Measurements from ENCODE around the gene PAXX.

PAXX gene

DNA sequence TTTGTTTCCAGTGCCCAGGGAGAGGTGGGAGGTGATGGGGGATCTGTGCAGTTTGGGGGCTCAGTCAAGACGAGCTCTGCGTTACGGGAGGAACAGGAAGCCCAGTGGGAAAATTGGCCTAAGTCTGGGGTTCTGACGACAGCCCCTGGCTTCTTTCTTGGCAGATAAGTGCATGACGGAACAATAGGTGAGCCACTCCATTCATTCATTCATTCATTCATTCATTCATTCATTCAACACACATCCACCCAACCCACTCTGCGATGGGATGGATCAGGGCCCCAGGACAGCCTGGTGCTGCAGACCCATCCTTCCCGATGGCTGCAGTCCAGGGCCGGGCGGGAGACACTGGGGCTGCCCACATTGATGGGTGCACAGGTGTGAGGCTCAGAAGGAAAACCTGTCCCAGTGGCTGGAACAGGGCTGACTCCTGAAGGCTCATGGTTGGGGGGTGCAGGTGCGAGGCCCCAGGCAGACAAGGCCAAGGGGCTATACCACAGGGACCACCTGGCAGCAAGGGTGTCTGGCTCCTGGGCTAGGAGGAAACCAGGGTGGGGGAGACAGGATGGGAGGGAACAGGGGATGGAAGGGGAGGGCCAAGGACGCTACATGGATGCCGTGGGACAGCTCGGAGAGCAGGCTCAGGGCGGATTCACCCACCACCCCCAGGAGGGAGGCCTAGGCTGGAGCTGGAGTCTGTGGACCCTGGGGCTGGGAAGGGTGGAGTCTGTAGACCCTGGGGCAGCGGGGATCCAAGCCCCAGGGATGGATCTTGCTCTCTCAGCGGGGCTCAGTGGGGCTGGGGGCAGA, 11.3 kb upstream of the PAXX start:
- no peak for DNase-seq (ENCODE audit: extremely low read depth in 1 of 2, low read depth in 1 of 2)

DNA sequence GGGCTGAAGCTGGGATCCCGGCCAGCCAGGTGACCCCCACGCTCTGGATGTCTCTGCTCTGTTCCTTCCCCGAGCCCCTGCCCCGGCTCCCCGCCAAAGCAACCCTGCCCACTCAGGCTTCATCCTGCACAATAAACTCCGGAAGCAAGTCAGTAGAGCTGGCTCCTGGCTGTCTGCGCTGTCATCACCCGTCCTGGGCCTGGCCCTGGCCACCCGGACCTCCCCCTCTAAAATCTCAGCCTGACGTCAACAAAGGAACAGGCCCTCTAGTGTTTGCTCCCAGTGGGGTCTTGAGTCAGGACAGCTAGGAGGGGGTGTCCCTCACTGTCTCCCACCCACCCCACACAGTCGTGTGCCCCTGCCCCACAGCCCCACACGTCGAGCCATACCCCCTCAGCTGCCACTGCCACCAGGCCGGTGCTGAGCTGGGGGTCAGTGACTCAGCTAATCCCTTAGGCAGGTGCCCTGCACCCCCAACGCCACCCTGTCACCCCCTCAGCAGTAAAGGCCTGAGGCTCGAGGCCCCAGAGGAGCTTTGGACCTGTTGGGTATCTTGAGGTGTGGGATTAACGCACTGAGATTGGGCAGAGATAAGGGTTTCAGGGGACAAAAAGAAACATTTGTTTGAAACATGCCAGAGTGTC, 10.5 kb upstream of the PAXX start:
- no peak for DNase-seq (ENCODE audit: extremely low read depth in 1 of 2, low read depth in 1 of 2)

DNA sequence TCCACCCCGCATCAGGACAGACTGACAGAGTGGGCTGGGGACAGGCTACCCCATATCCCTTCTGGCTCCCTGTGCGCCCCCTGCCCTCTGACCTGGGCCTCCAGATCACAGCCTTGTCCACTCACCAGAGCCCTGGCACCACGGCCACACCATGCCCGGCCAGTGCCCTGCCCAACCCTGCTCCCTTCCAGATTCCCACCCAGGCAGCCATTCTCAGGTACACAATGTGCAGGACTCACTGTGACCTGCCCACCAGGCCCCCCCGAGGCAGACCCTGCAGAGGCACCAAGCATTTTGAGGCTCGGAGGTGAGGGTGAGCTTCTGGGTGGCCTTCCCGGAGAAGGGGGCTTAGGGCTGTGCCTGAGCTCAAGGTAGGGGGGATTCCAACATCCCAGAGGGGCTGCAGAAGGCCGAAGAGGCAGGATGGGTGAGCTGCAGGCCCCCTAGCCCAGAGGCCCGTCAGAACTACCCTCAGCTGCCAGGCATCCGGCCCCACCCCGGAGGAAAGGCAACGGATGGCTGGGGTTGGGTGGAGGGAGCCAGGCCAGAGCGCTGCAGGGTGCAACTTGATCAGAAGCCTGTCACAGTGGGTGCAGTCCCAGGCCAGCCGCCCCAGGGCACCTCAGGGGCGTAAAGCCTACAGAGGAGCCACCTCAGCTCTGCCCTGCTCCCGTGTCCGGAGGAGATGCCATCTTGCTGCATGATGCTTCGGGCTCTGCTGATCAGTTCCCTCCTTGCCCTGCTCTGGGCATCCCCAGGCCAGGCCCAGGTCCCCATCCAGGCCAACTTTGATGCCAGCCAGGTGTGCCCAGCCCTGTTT, 9.8 kb upstream of the PAXX start, which contains the start of gene LCNL1:
Gene LCNL1 (plus strand): TSS at position 762 of the 820 bp plus-strand sequence. CDS start 594 bp downstream, outside the sequence.
- no peak for DNase-seq (ENCODE audit: extremely low read depth in 1 of 2, low read depth in 1 of 2)

DNA sequence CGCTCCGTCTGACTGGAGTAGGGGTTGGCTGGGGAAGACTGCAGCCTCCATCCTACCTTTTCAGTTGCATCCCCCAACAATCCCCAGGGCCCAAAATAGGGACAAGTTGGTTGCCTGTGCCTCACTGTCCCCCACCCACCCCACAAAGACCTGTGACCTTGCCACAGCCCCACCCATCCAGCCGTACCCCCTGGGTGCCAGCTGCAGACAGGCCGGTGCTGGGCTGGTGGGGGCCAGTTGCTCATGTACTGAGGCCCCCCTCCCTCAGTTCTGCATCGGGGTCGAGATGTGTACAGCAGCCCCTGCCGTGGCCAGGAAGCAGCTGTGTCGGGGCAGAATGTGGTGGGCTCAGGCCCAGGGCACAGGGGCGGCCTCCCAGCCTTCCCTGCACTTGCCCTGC, 9.1 kb upstream of the PAXX start:
- no peak for DNase-seq (ENCODE audit: extremely low read depth in 1 of 2, low read depth in 1 of 2)

DNA sequence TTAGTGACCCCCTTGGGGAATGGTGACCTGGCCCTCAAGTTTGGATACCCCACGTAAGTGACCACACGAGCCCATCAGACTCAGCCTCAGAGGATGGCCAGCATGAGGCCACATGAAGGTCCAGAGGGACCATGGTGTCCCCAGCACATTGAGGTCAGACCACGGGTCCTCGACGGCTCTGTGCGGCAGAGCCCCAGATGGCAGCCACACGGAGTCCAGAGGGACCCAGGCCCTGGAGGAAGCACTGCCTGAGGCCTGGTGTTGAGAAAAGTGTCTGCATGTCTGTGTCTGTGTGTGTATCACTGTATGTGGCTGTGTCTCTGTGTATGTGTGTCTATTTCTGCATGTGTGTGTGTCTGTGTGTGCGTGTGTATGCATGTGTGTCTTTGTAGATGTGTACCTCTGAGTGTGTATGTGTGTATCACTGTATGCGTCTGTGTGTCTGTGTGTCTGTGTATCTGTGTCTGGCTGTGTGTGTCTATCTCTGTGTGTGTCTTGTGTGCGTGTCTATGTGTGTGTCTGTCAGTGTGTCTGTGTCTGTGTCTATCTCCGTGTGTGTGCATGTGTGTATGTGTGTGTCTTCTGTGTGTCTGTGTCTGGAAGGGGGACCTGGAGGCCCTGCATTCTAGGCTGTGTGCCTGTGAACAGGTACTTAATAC, 8.4 kb upstream of the PAXX start:
- DNase-seq (ENCODE audit: extremely low read depth in 1 of 2, low read depth in 1 of 2): no peak

DNA sequence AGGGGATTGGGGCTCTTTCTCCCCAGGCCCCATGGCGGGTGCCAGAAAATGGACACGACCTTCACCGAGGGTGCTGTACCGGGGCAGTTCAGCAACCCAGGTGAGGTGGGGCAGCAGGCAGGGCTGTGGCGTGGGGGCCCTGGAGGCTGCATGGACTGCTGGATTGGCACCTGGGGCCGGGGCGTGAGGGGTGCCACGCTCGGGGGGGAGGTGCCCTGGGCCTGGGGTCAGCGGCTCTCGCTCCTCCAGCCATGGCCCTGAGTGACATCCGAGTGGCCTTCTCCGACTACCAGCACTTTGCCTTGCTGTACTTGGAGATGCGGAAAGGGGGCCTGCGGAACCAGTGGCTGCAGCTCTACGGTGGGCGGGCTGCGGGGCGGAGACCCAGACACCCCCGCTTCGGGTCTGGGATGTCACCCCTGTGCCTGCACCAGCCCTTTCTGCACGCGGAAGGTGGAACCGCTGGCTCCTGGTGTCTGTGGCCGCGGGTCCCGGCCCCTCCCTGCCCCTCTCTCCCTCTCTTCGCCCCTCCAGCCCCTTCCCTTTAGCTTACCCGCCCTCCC, 7.7 kb upstream of the PAXX start:
- DNase-seq (ENCODE audit: extremely low read depth in 1 of 2, low read depth in 1 of 2): no peak

DNA sequence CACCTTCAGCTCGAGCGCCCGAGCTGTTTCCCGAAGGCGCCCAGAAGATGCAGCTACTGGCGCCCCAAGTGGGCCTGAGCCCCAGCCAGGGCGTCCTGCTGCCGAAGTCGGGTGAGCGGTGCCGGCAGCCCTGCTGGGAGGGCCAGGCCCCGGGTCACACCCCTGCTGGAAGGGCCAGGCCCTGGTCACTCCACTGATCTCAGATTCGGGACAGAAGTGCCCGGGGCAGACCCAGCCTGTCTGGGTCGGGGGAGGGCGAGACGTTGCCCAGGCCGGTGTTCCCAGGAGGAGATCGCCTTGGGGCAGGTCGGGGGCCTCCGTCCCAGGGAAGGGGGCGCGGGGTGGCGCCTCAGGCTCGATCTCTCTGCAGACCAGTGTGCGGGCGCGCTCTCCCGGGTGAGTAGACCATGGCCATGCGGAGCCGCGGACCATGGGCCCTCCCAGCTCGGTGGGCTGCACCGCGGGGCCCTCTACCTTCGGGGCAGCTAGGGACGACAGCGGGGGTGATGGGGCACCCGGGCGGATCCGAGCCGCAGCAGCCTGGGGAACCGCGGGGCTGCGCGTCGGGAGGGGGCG, 7.1 kb upstream of the PAXX start:
- no peak for DNase-seq (ENCODE audit: extremely low read depth in 1 of 2, low read depth in 1 of 2)

DNA sequence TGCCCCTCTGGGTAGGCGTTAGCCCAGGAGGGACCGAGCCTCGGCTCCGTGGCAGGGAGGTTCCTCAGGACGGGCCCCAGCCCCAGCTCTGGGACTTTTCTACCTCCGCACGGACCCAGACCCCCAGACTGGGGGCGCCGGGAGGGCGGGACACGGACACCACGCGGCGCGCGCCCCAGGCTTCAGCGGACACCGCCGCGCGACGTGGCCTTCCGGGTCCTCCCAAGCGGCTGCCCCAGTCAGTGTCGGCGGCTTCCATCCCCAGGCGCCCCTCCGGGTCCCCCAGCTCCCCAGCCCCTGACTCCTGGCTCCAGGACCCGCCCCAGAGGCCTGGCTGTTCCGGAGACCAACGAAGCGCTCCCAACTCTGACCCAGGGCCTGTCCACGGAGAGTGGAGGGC, 6.4 kb upstream of the PAXX start:
- no peak for DNase-seq (ENCODE audit: extremely low read depth in 1 of 2, low read depth in 1 of 2)

DNA sequence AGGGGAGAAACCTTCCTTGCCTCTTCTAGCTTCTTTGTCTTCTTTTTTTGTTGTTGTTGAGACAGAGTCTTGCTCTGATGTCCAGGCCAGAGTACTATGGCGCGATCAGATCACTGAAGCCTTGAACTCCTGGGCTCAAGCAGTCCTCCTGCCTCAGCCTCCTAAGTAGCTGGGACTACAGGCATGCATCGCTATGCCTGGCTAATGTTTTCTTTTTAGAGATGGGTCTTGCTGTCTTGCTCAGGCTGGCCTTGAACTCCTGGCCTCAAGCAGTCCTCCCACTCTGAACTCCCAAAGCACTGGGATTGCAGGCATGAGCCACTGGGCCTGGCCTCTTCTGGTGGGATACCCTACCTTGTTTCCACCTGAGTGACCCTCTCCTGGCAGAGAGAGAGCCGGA, 3.4 kb upstream of the PAXX start:
- DNase-seq (ENCODE audit: extremely low read depth in 1 of 2, low read depth in 1 of 2): no peak

DNA sequence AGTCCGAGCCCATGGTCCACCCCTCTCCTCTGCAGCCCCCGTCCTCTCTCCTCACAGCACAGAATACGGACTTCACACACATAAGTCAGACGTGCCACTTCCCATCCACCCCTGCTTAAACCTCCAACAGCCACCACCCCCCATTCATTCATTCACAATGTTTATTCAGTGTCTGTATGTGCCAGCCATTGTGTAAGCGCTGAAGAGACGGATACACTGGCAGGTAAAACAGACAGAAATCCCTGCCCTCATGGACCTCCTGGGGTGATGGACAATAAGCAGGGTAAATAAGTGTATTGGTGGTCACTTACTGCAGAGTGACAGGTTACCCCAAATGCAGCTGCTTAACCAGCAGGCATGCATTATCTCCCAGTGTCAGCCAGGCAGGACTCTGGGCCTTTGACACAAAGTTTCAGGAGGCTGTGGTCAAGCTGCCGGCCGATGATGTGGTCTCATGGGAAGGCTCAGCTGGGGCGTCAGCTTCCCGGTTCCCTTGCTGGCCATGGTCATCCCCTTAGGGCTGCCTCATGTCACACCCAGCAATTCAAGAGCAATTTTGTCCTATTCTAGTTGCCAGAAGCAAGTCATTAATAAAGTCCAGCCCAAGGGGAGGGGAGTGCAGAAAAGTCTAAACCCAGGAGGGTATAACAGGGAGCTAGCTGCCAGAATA, 1.8 kb upstream of the PAXX start:
- DNase-seq (ENCODE audit: extremely low read depth in 1 of 2, low read depth in 1 of 2): no peak

DNA sequence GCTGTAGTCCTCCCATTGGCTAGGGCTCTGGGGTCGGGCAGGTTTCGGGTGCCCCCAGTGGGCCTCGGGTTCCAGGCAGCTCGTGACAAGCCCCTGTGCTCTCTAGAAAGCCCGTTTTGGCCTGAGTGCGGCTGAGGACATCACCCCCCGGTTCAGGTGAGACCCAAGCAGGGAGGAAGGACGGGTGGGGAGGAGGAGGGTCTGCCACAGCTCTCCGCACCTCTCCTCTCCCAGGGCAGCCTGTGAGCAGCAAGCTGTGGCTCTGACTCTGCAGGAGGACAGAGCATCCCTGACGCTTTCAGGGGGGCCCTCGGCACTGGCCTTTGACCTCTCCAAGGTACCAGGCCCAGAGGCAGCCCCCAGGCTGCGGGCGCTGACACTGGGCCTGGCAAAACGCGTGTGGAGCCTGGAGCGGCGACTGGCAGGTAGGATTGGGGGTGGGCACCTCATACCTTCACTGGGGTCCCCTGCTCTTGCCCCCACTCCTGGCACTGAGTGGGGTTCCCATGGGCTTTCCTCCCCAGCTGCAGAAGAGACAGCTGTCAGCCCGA, 672 bp downstream of the PAXX start:
- DNase-seq (ENCODE audit: extremely low read depth in 1 of 2, low read depth in 1 of 2): no peak

DNA sequence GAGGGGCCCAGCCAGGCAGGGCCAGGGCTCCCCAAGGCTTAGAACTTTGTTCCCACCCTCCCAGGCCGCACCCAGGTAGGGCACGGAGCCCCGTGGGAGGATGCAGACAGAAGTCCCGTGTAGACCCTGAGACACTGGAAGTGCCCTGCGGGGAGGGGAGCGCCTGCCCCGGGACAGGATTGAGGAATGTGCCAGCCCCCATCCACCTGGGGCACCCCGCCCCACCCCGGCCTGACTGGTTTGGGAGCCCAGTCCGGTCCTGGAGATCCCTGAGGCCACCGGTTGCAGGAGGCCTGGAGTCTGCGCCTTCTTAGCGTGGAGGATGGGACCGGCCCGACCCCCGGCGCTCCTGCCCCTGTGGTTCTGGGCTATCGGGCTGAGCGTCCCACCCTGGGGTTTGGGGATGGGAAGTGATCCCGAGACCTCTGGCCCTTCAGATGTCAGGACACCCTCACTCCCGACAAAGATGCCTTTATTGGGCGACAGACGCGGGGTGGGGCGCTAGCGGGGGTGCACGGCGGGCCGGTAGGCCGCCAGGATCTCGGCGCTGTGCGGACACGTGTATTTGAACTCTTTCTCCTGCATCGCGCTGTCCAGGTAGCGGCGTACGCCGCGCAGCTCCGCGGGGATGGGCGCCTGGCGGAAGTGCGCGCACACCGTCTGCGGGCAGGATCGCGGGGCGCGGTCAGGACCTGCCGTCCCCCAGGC, 2.1 kb downstream of the PAXX start:
- DNase-seq (ENCODE audit: extremely low read depth in 1 of 2, low read depth in 1 of 2): no peak

DNA sequence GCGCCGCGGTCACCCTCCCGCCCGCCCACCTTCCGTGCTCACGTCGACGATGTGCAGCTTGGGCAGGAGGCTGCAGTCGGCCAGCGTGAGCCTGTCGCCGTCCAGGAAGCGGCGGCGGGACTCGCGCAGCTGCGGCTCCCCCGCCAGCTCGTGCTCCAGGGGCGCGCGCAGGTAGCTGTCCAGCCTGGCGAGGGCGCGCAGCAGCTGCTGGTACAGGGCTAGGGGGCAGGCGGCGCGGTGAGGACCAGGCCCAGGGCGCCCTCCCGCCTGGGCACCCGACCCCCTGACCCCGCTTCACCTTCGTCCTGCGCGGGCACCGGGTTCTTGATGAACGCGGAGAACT, 2.6 kb downstream of the PAXX start:
- DNase-seq (ENCODE audit: extremely low read depth in 1 of 2, low read depth in 1 of 2): no peak

DNA sequence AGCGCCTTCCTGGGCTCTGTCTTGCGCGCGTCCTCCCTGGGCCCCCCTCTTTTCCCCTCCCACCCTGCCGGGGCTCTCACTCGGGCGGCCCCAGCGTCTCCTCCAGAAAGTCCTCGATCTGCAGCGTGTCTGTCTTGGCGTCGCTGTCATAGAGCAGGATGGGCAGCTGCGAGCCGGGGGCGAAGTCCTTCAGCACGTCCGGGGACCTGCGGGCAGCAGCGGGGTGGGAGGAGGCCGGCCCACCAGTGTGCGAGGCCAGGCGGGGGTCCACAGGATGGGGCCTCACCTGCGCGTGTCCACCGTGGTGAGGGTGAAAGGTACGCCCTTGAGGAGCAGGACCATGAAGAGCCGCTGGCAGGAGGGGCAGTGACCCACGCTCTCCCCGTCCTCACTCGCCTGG, 3.1 kb downstream of the PAXX start:
- DNase-seq (ENCODE audit: extremely low read depth in 1 of 2, low read depth in 1 of 2): no peak

DNA sequence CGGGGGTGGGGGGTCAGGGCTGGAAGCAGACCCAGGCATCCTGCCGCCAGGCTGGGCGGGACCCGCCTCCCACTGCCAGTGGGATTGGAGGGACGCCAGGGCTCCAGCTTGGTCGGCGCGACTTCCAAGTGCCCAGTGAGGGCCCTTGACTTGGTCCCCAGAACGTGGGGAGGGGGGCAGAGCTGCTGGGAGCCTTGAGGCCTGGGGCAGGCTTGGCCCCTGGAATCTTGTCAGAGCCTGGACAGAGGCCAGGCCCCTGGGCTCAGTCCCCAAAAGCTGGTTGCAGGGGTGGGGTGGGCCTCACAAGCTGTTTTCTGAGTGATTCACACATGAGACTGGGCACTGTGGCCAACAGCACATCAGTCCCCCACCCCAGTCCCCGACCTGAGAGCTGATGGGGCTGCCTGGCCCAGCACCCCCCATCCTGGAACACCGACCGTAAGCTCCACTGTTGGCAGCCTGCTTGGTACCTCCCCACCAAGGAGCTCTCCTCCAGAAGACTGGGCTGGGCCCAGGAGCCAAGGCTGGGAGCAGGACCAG, 3.6 kb downstream of the PAXX start:
- DNase-seq (ENCODE audit: extremely low read depth in 1 of 2, low read depth in 1 of 2): no peak

DNA sequence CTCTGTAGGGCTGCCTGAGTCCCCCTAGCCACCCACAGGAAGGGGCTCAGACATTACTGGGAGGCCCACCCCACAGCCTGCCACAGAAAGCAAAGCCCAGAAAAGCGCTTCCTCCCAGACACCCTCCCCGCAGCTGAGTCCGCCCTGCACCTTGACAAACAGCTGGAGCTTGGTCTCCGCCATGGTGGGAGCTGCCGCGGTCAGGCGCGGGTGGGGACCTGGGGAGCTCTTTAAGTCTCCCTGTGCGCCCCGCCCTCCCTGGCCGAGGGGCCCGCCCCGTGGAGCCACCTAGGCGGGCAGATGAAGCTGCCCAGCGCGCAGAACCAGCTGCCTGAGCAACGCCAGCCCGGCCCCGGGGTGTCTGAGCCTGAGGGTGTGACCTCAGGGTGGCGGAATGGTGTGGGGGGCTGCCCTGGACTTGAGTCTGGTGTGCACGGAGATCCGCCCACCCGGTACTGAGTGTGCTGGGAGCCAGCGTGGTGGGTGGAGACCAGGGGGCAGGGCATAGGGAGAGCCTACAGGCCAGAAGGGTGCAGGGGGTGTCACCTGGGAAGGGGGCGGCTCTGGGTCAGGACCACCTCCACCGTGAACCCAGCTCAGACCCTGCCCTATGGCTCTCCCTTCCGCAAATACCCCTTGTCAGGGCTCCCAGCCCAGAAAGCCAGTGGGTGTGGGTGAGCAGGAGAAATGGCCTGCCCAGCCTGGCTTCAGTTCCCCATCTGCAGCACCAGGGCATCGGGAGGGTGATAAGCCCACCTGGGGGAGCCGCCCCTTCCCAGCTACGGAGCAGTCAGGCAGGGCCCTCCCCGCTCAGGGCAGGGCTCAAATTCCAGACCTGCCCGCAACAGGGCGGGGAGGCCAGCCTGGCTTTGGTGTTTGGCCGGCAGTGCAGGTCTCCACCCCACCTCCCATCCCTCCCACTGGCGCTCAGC, 4.4 kb downstream of the PAXX start, which contains the start of gene CLIC3:
Gene CLIC3 (minus strand): TSS at position 208 of the 932 bp plus-strand sequence. CDS start 25 bp downstream, at position 183.
- peak; percentile 17 to 40 for DNase-seq (ENCODE audit: extremely low read depth in 1 of 2, low read depth in 1 of 2)

DNA sequence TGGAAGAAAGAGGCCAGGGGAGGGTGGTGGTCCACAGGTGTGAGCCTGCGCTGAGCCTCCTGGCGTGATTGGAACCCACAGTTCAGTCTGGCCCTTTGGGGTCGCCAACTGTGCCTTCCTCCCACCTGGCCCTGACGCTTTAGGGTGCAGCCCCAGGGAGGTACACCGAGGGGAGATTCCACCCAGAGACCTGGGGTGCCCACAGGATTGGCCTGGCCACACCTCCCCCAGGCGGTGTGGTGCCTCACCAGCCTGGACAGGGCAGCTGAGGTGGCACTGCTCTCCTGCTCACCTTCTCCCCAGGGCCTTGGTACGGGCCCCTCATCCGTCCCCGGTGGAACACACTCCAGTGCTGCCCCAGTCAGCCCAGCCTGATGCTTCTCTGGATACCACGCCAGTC, 5.1 kb downstream of the PAXX start:
- no peak for DNase-seq (ENCODE audit: extremely low read depth in 1 of 2, low read depth in 1 of 2)

DNA sequence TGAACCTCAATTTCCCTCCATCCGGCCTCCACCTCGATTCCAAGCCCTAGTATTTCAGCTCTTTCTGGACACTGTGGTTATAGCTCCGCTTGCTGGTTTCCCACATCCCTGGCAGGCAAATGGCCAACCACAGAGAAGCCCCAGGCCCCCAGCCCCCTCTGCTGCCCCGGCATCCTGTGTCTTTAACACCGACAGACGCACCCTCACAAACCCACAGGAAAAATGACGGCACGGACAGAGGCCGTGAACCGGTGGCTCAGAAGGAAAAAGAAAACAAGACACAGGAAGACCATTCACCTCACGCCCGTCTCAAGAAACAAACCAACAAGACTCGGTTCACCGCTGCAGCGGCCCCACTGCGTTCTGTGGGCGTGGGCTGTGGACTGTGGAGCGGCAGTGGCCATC, 5.6 kb downstream of the PAXX start:
- no peak for DNase-seq (ENCODE audit: extremely low read depth in 1 of 2, low read depth in 1 of 2)
